Activated CD8-positive, alpha-beta memory T cell treated with anti-CD3 and anti-CD28 coated beads for 1 hour (primary cell): Measurements from ENCODE around the gene PIM2.
"Not testable (repeated sequence)": the region's sequence is repeated elsewhere in the genome, so short reads cannot be mapped to it uniquely, and the experiment has no call there.

Source experiments
- DNase-seq, 2 donors: peaks; one replicate each; pipeline ENCODE4 v3.0.0-alpha.2; 2020; ENCODE audit warnings: low read depth in 1 of 2; ENCODE audit errors: extremely low read depth in 1 of 2

The PIM2 gene

DNA sequence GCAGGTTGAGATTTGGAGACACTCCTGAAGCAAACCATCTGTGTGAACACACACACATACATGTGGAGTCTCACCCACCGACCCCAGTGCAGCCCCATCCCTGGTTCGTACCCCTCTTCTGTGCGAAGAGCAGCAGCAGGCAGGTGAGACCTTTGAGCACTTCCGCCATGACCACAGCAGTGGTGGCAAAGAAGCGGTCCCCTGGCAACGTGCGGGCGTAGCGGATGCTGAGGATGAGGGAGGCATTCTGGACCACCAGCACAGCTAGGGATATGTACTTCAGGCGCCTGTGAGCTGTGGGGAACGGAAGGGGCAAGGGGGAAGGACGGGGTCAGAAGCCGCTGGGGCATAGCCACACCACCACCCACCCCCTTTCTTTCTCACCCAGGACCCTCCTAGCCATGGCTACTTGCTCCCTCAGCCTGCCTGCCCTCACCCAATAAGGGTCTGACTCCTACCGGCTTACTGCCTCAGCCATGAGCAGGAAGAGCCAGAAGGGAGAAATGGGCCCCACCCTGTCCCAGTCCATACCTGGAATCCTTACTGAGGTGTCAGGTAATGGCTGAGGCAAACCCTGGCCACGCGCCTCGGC, 9.0 kb downstream of the PIM2 start:
- no peak for DNase-seq

DNA sequence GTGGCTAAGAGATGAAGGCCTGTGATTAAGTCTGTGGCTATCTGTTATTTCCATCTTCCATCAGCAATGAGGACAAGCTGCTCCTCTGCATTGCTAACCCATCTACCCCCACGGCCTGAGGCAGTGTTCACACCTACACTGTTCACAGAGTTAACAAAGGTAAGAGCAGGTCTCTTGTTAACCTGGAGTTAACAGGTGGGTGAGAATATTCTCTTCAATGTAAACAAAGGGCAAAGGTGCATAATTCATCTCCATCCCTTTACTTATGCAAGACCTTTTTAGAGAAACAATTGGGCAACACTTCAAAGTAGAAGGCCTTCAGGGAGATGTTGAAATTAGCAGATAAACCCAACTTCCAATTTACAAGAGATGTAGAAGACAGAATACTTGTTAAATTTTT, 10.2 kb downstream of the PIM2 start:
- DNase-seq: no peak

DNA sequence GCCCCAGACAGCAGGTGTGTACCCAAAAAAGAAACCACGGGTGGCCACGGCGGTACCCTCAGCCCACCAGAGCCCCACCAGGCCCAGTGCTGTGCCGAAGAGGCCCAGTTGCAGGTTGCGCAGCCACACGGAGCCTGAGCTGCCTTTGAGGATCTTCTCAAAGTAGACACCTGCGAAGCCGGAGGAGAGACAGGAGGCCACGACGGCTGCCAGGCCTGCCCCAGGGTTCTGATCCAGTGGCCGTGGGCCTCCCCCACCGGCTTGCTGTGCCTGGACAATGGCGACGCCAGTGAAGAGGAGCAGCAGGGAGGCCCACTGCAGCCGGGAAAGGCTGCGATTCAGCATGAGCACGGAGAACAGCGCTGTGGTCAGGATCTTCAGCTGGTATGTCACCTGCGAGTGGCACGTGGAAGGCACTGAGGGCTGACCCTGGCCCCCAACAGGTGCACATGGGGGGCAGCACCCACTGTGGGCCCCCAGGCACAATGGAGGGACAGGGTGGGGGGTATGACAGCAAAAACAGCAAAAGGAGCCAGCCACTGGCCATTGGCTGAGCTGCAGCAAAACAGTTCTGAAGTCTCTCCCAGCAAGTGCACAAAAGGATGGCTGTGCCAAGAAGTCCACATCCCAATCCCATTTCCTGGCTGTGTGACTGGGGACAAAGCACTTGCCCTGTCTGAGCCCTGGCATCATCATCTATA, 13.6 kb downstream of the PIM2 start:
- DNase-seq: no peak

DNA sequence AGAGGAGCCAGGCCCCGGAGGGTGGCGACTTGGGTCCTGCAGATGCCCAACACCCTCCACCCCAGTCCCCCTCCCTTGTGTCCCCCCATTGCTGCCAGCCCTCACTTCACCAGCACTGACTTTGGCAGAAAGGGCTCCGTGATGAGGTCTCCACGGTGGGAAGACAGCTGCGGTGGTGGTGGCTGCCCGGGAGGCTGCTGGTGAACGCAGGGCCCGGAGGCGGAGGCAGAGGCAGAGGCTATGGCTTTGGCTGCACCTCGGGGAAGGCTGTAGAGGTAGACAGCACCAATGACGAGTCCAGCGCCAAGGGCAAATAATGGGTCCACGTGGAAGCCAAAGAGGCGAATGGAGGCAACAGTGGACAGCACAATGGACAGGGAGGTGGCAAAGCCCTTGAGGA, 14.2 kb downstream of the PIM2 start:
- DNase-seq: no peak

DNA sequence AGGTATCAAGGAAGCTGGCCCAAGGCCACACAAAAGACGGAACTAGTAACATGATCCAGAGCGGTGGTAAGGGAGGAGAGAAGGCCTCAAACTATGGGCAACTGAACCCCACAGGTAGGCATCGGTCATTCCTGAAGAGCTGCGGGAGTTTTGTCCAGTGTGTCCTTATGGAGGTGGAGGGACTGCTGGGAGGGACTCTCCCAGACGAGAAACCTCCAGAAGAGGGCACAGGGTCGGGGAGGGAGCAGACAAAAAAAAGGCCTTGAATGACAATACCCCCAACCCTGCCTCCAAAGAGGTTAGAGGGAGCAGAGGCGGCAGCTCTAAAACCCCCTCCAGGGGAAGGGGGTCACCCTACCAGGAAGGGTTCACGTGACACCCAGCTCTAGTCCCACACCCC, 14.6 kb downstream of the PIM2 start:
- DNase-seq: no peak

DNA sequence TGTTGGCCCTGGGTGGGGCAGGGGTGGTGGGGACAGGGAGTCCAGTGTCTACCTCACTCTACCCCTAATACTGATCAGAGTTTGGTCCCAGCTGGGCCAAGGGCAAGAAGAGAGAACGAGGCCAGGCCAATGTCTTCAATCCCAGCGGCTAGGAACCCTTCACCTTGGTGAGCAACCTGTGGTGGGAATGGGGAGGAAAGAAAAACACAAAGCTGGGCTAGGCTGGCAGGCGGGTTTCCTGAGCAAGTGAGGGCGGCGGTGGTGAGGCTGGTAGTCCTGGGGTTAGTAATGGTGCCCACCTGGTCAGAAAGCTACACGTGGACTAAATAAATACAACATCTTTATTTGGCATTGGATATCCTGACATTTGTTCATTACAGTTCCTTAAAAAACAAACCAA, 15.5 kb downstream of the PIM2 start:
- DNase-seq: no peak

DNA sequence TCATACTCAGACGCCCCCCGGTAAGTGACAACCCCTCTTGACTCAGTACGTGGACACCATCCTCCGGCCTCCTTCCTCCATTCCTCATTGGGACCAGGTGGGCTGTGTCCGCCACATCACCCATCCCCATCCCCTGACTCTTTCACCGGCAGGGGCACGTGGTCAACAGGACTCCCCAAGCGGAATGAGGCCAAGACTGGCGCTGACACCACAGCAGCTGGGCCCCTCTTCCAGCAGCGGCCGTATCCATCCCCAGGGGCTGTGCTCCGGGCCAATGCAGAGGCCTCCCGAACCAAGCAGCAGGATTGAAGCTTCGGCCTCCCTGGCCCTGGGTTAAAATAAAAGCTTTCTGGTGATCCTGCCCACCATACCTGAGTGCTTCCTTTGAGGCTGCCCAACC, 16.0 kb downstream of the PIM2 start:
- DNase-seq: no peak

DNA sequence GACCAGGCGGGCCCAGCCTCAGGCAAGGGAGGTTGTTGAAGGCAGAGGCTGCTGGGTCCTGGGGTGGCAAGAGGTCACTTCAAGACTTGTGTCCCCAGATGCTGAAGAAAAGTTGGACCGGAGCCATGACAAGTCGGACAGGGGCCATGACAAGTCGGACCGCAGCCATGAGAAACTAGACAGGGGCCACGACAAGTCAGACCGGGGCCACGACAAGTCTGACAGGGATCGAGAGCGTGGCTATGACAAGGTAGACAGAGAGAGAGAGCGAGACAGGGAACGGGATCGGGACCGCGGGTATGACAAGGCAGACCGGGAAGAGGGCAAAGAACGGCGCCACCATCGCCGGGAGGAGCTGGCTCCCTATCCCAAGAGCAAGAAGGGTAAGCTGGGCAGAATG, 16.7 kb downstream of the PIM2 start:
- no peak for DNase-seq

DNA sequence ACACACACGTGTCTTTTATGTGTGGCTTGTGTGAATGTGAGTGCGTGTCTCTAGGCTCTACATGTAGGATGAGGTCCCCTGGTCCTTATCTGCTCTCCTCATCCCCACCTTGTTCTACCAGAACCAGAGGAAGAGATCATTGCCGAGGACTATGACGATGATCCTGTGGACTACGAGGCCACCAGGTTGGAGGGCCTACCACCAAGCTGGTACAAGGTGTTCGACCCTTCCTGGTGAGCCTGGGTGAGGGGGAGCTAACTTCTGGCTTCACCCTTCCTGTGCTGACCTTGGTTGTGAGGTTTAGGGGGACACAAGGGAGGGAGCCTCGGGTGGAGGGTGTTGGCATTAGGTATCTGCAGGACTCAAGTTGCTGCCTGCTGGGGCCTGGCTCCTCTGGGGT, 17.8 kb downstream of the PIM2 start:
- no peak for DNase-seq

DNA sequence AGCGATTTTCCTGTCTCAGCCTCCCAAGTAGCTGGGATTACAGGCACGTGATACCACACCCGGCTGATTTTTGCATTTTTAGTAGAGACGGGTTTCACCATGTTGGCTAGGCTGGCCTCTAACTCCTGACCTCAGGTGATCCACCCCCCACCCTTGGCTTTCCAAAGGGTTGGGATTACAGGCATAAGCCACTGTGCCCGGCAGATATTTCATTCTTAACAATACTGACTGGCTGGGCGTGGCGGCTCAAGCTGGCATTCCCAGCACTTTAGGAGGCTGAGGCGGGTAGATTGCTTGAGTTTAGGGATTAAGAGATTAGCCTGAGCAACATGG, 19.8 kb downstream of the PIM2 start:
- DNase-seq: no peak

DNA sequence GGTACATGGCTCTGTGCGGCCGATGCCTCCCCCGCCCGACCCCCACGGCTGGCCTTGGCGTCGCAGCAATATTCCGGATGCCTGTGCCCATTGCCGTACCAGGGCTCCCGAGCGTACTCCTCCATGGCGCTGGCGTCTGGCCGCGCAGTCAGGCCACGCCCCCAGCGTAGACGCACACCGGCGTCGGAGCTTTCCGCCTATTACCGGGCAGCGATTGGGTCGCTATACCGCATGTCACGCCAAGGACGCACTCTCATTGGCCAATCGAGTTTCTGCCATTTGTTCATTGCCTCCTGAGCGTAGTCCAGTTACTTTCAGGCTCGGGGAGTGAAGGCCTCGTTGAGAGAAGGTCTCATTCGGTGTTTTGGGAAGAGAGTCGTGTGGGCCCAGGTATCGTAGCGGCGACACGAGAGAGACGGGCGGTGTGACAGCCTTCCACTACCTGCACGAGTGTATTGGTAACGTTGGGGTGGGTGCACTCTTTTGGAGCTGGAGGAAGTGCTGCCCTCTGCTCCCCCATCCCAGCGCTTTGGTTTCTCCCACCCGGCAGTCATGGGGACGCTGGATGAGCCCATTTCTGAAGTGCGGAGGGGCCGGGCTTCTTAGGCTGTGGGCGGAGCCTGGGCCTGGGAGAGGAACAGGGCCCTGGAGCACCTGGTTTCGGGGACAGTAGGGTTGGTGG, 21.1 kb downstream of the PIM2 start, which contains the start of the genes PQBP1 and TIMM17B:
Gene PQBP1 (plus strand): TSS at position 306 of the 682 bp plus-strand sequence. CDS start 580 bp downstream, outside the sequence.
Gene TIMM17B (minus strand): TSS at position 144 of the 682 bp plus-strand sequence. CDS start 19 bp downstream, at position 125.
- peak; percentile 72 to 73 for DNase-seq

DNA sequence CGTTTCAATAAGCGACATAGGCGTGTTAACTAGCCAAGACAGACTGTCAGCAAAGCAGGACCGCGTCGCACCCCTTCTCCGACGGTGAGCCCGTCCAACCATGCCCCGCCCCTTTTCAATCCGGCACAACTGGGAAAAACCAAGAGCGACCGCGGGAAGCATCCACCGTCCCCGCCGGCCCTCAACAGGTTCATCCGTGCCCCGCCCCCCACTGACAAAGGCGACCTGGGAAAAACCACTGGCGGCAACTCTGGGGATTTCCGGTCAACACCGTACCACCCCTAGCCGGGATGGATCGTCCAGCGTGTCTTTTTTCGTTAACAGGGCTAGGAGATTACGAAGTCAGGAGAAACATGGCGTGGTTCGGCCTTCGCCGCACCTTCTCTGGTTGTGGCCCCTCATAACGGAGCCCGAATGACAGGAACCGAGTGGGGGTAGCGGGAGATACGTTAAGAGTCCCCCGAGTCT, 21.6 kb downstream of the PIM2 start:
- DNase-seq: no peak

DNA sequence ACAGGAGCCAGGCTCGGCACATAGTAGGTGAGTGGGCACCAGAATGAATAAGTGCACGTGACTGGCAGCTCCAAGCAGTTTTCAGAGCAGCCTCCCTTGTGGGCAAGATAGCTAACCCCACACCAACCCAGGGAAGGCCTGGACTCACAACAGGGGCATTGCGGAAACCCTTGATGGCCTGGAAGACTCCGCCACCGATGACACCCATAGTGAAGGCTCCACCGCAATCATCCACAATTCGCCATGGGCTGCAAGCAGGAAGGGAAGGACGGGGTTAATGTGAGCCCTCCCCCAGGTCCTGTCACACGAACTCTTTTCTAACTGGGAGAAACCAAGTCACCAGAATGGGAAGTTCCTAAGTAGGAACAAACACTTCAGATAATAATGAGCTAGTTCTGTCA, 22.2 kb downstream of the PIM2 start:
- DNase-seq: no peak

DNA sequence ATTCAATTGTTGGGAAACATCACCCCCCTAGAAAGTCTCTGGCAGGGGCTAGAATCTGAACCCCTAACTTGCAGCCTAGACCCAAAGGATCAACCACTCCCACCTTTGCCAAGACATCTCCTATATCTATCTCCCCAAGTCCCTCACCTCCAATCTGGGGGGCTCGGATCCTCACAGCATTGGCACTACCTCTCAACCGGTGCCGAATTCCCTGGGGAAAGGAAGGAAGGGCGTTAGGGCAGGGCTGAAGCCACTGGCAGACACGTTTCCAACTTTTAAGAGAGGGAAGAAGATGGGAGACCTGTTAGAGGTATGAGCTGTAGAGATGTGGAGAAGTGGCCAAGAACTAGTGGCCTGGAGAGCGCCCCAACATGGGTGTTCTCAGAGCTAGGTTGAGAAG, 23.9 kb downstream of the PIM2 start:
- no peak for DNase-seq

DNA sequence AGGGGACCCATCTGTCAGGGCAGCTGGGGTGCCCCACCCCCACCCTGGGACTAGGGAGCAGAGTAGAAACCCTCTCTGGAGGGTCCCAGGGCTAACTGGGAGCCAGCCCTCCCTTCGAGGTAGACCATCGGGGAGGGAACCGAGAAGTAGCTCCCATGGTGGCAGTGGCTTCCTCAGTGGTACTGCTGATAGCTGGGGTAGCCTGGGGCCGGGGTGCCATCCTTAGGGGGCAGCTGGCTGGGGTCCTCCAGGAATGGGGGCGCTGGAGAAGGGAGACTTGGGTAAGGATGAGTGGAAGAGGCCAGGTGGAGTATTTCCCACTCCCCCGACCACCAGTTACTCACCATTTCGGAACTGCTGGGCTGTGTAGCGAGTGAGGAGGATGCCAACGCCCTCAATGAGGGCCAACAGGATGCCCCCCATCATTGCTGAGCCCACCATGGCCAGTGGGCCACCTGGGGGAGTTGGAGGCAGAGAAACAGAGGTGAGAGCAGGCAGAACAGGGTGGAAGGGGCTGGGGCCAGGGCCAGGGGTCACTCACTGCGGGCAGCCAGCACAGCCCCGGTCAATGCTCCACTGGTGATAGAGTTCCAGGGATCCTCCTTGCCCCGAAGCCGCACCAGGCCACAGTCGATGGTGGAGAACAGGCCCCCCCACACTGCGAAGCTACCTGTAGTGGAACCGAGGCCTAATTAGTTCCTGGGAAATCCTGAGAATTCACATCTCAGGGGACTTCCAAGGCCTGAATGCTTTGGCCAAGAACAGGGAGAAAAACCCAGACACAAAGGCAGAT, 25.1 kb downstream of the PIM2 start:
- DNase-seq: no peak

DNA sequence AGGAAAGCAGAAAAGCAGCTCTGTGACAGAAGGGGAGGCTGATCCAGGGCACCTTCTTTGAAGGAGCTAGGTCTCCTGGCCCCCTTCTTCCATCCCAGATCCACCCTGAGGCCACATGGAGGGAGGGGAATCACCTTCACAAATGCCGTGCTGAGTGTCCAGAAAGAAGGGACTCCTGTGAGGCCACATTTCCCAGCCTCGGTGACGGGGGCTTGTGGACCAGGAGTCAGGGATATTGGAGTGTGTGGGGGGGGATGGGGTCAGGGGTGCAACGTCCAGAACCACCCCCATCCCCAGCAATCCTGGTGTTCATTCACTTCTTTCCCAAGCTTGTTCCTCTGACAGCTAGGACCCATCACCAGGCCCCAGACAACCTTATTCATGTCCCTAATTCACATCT, 25.9 kb downstream of the PIM2 start:
- no peak for DNase-seq

DNA sequence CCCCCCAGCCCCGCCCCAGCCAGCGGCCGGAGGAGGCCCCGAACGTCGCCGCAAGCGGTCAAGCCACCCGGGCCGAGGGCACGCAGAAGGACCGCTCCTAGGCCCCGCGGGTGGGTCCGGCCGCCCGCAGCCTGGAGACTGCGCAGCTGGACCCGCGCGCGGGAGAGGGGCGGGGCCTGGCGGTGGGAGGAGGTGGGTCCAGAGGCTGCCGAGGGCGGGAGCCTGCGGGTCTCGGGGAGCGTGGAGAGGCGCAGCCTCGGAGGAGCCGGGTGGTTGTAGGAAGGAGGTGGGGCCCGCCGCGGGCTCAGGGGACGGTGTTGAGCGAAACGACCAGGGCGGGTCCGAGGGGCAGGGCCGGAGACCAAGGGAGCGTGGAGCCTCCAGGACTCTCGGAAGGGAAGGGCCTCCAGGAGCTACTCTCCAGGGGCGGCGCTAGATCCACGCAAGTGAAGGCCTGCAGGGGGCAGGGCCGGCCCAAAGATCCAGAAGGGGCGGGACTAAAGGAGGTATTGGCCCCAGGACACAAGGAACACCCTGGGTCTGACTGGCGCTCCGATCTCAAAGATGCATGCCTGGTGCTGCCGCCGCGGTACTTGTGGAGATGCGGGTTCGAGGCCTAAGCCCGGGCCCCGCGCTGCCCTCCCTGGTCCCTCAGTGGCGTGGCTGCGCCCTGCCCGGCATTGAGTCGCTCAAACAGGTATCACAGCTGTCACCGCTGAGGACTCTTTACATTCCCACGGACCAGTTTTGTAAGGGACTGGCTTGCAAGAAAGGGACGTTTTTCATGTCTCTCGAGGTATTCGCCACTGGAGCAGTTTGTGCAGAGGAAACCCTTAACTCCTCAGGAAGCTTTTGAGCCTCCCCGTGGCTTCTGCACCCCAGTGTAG, 27.2 kb downstream of the PIM2 start:
- DNase-seq: peak; percentile 42 to 51

DNA sequence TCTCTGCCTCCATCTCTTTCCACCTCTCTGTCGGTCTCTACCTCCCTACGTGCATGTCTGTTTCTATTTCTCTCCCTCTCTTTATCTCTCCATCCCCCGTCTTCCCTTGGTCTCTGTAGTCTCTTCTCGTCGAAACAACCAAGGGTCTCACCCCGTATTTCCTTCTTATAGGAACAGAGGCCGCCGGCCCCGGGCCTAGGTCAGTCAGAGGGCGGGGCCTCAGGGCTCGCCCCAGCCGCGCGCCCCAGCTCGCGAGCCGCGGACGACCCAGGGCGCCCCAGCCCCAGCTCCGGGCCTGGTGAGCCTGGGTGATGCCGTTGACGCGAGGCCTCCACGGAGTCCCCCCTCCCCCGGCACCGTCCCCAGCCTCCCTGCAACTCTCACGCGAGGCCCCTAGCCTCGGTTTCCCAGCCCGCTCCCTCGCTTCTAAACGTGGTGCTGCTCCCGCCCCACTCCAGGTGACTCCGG, 27.9 kb downstream of the PIM2 start:
- no peak for DNase-seq

DNA sequence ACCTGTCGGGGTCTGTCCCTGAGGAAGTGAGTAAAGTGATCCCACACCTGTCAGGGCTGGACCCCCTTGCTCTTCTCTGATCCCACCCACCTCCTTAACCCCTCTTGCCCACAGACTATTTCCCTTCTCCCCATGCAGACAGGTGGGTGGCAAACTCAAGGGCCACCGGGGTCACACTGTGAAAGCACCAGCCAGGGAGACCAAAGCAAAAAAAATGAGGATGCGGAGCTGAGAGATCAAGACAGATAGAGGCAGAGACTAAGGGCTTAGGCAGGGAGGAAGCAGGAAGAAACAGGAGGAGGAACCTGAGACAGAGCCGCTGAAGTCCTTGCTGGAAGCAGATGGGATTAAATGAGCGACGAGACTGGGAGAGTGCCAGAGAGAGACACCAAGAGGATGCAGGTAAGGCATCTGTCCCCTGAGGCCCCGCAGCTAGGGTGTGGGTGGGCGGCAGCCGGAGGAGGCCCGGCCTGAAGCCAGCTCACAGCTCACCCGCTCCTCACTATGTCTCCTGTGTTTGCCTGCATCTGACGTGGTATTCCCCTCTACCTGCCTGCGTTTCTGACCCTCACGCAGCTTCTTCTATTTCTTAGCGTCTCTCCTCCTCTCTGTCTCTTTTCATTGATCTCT, 28.4 kb downstream of the PIM2 start:
- DNase-seq: no peak

DNA sequence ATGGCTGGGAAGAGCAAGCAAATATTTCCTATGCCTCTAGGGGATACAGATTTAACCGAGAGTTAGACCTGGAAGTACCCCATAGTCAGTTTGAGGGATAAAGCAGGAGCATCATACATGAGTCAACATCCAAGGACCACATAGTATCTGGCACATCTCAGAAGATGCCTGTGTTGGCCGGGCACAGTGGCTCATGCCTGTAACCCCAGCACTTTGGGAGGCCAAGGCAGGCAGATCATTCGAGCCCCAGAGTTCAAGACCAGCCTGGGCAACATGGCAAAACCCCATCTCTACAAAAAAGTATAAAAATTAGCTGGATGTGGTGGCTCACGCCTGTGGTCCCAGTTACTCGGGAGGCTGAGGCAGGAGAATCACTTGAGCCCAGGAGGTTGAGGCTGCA, 32.2 kb downstream of the PIM2 start:
- not testable (repeated sequence) for DNase-seq
